ENCODE measurements around the gene GLRX5. TPM values are rescaled to one million over a fixed set of nuclear protein-coding genes. Genes with fewer than 3 reads are reported as not detected.

Gene GLRX5
- total RNA-seq, 1 donor from 2014 or later, result 38.7 TPM

GRCh38 chr14:95515596-95516552 lies 19.0 kb upstream of the GLRX5 start:
- no peak for DNase-seq (ENCODE audit: extremely low read depth, low read depth, low spot score)

GRCh38 chr14:95516554-95517181 lies 18.2 kb upstream of the GLRX5 start, which contains the start of gene SYNE3:
Gene SYNE3, minus strand, starts transcription at chr14:95516650. Its CDS starts 40,829 bp downstream, at chr14:95475821.
- no peak for DNase-seq (ENCODE audit: extremely low read depth, low read depth, low spot score)

- no peak for DNase-seq (ENCODE audit: extremely low read depth, low read depth, low spot score)
Observed at GRCh38 chr14:95518045-95518751, 16.7 kb upstream of the GLRX5 start.

- no peak for DNase-seq (ENCODE audit: extremely low read depth, low read depth, low spot score)
Observed at GRCh38 chr14:95519699-95520098, 15.2 kb upstream of the GLRX5 start.

- no peak for DNase-seq (ENCODE audit: extremely low read depth, low read depth, low spot score)
Observed at GRCh38 chr14:95520346-95520745, 14.5 kb upstream of the GLRX5 start.

GRCh38 chr14:95521001-95521400 lies 13.8 kb upstream of the GLRX5 start:
- no peak for DNase-seq (ENCODE audit: extremely low read depth, low read depth, low spot score)

- DNase-seq (ENCODE audit: extremely low read depth, low read depth, low spot score), result no peak
Observed at GRCh38 chr14:95522116-95522515, 12.7 kb upstream of the GLRX5 start.

- DNase-seq (ENCODE audit: extremely low read depth, low read depth, low spot score), result no peak
Observed at GRCh38 chr14:95522556-95522955, 12.3 kb upstream of the GLRX5 start.

GRCh38 chr14:95523051-95523814 lies 11.6 kb upstream of the GLRX5 start:
- no peak for DNase-seq (ENCODE audit: extremely low read depth, low read depth, low spot score)

GRCh38 chr14:95523815-95524448 lies 10.9 kb upstream of the GLRX5 start:
- DNase-seq (ENCODE audit: extremely low read depth, low read depth, low spot score), result no peak

GRCh38 chr14:95524706-95525512 lies 9.9 kb upstream of the GLRX5 start:
- DNase-seq (ENCODE audit: extremely low read depth, low read depth, low spot score), result no peak

GRCh38 chr14:95525999-95526398 lies 8.9 kb upstream of the GLRX5 start:
- no peak for DNase-seq (ENCODE audit: extremely low read depth, low read depth, low spot score)

GRCh38 chr14:95526483-95527386 lies 8.1 kb upstream of the GLRX5 start:
- DNase-seq (ENCODE audit: extremely low read depth, low read depth, low spot score), result no peak

GRCh38 chr14:95527387-95528002 lies 7.4 kb upstream of the GLRX5 start:
- DNase-seq (ENCODE audit: extremely low read depth, low read depth, low spot score), result no peak

GRCh38 chr14:95529216-95529615 lies 5.6 kb upstream of the GLRX5 start:
- DNase-seq (ENCODE audit: extremely low read depth, low read depth, low spot score), result no peak

- DNase-seq (ENCODE audit: extremely low read depth, low read depth, low spot score), result no peak
Observed at GRCh38 chr14:95530473-95531276, 4.2 kb upstream of the GLRX5 start.

- DNase-seq (ENCODE audit: extremely low read depth, low read depth, low spot score), result no peak
Observed at GRCh38 chr14:95531473-95531872, 3.4 kb upstream of the GLRX5 start.

Measured in glomerular endothelial cell (primary cell).